GM18511 (cell line): Measurements from ENCODE around the gene CEP63.
"Not testable (repeated sequence)": the region's sequence is repeated elsewhere in the genome, so short reads cannot be mapped to it uniquely, and the experiment has no call there.

Source experiments
- ATAC-seq: cut with Tn5 transposase; IDR thresholded peaks from one replicate; pipeline ENCODE4 v1.9.1; 2021; ENCODE audit warnings: mild to moderate bottlenecking, moderate library complexity; ENCODE audit not compliant: unreplicated experiment

Gene CEP63

GRCh38 chr3:134567605-134568004, 81.7 kb downstream of the CEP63 start:
- ATAC-seq, result no peak

- ATAC-seq, result no peak
Observed at GRCh38 chr3:134568790-134569189, 82.9 kb downstream of the CEP63 start.

- ATAC-seq, result not testable (repeated sequence)
Observed at GRCh38 chr3:134569899-134570298, 84.0 kb downstream of the CEP63 start.

GRCh38 chr3:134576426-134576825, 90.6 kb downstream of the CEP63 start:
- no peak for ATAC-seq

- ATAC-seq, result no peak
Observed at GRCh38 chr3:134576831-134577230, 91.0 kb downstream of the CEP63 start.

GRCh38 chr3:134579141-134579665, 93.3 kb downstream of the CEP63 start:
- ATAC-seq, result no peak

GRCh38 chr3:134590766-134591165, 104.9 kb downstream of the CEP63 start:
- ATAC-seq, result no peak

- ATAC-seq, result no peak
Observed at GRCh38 chr3:134592806-134593205, 106.9 kb downstream of the CEP63 start.

- no peak for ATAC-seq
Observed at GRCh38 chr3:134594331-134594741, 108.5 kb downstream of the CEP63 start.

GRCh38 chr3:134594986-134595385, 109.1 kb downstream of the CEP63 start:
- not testable (repeated sequence) for ATAC-seq

- ATAC-seq, result no peak
Observed at GRCh38 chr3:134597390-134597970, 111.6 kb downstream of the CEP63 start.

GRCh38 chr3:134598763-134599545, 113.1 kb downstream of the CEP63 start:
- ATAC-seq, result no peak

- no peak for ATAC-seq
Observed at GRCh38 chr3:134600206-134600605, 114.3 kb downstream of the CEP63 start.

- peak; percentile 86 for ATAC-seq
Observed at GRCh38 chr3:134600685-134601463, 115.0 kb downstream of the CEP63 start.

- no peak for ATAC-seq
Observed at GRCh38 chr3:134601539-134602439, 115.9 kb downstream of the CEP63 start.

- ATAC-seq, result no peak
Observed at GRCh38 chr3:134602440-134602814, 116.6 kb downstream of the CEP63 start.

GRCh38 chr3:134603480-134603879, 117.6 kb downstream of the CEP63 start:
- no peak for ATAC-seq

- ATAC-seq, result no peak
Observed at GRCh38 chr3:134603956-134604355, 118.1 kb downstream of the CEP63 start.

- no peak for ATAC-seq
Observed at GRCh38 chr3:134605556-134605955, 119.7 kb downstream of the CEP63 start.
